ENCODE measurements around the gene NRAP.
A peak's percentile ranks its signal among the peaks of the same experiment; 100 is the strongest.
"Not testable (repeated sequence)": the region's sequence is repeated elsewhere in the genome, so short reads cannot be mapped to it uniquely, and the experiment has no call there.

NRAP gene

DNA sequence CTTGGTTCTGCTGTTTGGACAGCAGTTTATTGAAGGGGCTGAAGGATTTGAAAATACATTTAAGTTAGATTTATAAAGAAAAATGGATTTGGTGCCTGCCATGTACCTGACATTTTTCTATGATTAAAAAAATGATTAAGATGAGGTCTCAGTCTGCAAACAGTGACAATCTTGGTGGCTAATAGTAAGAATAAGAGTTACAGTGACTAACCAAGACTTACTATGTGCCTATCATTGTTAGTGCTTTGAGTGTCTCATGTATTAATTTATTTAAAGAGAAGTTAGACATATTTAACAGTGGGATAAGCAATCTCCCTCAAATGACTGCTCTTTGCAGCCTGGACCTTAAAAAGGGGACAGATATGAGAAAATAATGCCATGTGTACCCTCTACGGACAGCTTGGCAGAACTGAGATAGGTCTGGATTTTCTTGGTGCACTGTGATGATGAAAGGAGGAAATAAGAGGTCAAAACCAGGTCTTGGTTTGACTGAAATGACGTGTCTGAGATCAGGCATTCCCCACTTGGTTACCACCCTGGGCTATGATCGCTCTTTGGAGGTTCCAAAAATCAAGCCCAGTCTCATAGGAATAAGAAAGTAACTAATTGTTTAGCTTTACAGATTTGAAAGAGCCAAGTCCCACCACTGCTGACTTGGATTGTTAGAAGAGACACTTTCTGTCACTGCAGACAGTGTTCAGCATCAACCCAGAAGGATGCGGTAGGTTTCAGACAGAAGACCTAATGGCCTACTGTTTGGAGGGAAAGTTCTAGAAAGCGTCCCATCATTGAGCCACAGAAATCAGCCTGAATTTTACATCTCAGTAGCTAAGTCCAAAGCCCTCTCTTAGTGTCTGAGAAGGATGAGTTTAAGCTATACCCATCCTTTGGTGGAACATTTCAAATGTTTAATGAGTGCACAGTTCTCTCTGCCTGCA, 18.0 kb upstream of the NRAP start:
- no peak for DNase-seq (ENCODE audit: low spot score)

GRCh38 chr10:113680190-113681111, 16.6 kb upstream of the NRAP start:
- peak; percentile 48 for DNase-seq (ENCODE audit: low spot score)

GRCh38 chr10:113679463-113680189, 15.8 kb upstream of the NRAP start, which contains the start of gene CASP7:
Gene CASP7, plus strand, starts transcription at chr10:113679912. Its CDS starts 17,582 bp downstream, at chr10:113697494.
- peak; percentile 90 for DNase-seq (ENCODE audit: low spot score)

DNA sequence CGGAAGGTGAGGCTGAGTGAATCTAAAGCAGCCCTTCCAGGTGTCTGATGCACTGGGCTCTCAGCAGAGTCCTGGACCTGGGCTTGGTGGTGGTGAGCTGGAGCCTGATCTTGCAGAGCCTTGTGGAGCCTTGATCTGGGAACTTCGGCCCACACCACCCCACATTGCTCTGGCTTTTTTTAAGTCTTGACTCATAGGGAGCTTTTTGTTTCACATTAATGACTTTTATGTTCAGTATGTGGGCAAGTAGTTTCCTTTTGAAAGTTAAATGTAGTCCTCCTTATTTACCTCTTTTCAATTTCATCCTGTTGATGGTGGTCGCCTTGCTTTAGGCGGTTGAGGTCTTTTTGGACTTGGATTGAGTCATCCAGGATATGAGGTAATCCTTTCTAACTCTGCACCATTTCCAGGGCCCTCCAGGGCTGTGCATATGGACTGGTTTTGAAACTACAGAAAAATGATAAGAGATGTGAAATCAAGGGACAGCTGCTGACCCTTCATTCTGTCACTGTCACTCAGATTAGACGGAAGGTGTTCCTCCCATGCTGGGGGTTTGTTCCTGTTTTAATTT, 2.9 kb upstream of the NRAP start:
- DNase-seq (ENCODE audit: low spot score), result no peak

DNA sequence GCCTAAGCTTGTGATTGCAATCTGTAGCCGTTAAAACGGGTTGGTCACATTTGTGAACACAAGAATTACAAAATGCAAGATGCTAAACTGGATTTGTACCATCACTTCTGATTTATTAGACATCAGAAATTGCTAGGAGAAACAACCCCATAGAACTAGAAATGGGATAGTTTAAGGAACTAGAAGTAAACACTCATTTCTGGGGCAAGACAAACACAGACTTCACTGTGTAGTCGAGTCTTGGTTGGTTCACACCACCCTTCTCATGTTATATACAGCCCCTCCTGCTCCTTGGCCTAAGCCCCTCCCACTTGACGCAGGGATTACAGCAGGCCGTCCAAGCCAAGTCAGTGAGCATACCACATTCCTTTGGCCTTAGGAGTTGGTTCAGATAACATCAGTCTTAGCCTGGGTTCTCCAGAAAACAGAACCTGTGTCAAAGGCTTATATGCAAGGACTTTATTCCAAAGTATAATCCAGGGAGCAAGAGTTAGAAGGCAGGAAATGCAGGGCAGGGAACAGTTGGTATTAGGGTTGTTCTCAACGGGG, 2.0 kb upstream of the NRAP start:
- no peak for DNase-seq (ENCODE audit: low spot score)

DNA sequence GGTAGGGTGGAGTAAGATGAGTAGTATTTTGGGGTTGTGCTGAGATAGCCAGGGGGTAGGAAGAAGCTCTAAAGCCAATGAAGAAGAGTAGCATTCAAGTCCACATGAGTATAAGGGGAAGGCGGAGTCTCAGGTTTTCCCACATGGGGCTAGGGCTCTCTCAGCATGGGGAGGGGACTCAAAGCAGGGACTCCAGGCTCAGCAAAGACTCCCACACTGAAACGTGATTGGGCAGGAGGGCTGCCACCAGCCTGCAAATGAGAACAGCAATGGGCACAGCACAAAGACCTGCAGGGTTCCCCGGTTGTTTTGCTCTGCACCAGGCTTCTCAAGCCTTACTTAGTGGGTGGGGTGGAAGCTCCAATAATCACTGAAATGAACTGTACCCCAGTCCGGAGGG, 1.5 kb upstream of the NRAP start:
- DNase-seq (ENCODE audit: low spot score), result no peak

- no peak for DNase-seq (ENCODE audit: low spot score)
These were observed 699 bp downstream of the NRAP start for GRCh38 chr10:113663142-113663541.

GRCh38 chr10:113661332-113661731, 2.5 kb downstream of the NRAP start:
- DNase-seq (ENCODE audit: low spot score), result no peak

GRCh38 chr10:113657544-113657943, 6.3 kb downstream of the NRAP start:
- no peak for DNase-seq (ENCODE audit: low spot score)

- no peak for DNase-seq (ENCODE audit: low spot score)
These were observed 6.9 kb downstream of the NRAP start for GRCh38 chr10:113656896-113657295.

DNA sequence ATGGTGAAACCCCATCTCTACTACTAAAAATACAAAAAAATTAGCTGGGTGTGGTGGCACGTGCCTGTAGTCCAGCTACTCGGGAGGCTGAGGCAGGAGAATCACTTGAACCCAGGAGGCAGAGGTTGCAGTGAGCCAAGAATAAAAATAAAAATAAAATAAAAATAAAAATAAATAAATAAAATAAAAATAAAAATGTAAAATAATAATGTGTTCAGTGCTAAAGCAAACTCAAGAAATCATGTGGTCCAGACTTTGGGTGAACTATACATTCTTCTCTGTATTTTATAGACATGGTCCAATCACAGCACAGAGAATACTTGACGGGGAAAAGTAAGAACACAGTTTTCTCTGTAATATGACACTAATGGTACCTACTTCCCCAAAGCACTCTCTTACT, 11.4 kb downstream of the NRAP start:
- DNase-seq (ENCODE audit: low spot score), result not testable (repeated sequence)

- DNase-seq (ENCODE audit: low spot score), result no peak
These were observed 11.9 kb downstream of the NRAP start for GRCh38 chr10:113651898-113652297.

DNA sequence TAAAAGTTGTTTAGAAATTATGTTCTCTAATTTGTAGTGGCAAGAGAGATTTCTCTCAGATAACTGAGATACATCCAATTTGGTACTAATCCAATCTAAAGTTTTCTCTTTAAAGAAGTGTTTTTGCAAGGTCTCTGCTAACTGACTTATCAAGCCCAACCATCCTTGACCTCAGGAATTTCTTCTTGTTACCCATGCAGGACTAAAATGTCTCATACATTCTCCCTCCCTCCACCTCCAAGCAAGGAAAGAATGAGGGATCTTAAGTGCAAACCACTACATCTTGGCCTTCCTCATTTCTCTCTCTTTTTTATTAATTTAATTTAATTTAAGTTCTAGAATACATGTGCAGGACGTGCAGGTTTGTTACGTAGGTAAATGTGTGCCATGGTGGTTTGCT, 12.8 kb downstream of the NRAP start:
- no peak for DNase-seq (ENCODE audit: low spot score)

DNA sequence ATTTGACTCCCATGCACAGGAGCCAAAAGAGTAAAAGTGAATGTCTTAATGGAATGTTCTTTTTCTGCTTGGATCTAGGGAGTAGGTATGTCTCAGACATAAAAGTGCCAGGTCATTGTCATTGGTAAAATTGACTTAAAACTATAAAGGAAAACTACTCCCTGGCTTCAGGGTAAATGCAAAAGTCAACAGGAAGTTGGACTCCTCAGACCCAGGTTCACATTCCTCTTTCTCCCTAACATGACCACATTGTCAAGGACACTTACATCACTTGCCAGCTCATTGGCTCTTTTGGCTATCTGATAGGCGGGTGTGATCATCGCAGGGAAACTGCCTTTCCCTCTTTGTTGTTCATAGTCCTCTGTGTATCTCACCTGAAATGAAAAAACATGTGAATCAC, 13.7 kb downstream of the NRAP start:
- no peak for DNase-seq (ENCODE audit: low spot score)

DNA sequence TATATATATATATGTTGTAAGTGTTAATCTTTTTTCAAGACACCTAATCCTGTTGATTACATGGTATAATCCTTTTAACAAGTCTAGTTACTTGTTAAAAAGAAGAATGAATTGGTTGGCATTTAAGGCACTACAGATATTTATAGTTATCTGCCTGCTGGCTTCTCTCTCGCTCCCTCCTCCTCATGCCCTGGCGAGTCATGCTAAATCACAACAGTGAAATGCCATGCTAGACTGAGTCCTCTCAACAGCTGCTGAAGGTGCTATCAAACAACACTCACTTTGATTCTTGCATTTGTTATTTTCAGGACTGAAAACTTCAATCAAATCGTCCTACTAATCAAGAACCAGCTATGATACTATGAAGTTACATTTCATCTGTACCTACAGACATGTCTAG, 15.4 kb downstream of the NRAP start:
- no peak for DNase-seq (ENCODE audit: low spot score)

GRCh38 chr10:113647812-113648211, 16.0 kb downstream of the NRAP start:
- no peak for DNase-seq (ENCODE audit: low spot score)

DNA sequence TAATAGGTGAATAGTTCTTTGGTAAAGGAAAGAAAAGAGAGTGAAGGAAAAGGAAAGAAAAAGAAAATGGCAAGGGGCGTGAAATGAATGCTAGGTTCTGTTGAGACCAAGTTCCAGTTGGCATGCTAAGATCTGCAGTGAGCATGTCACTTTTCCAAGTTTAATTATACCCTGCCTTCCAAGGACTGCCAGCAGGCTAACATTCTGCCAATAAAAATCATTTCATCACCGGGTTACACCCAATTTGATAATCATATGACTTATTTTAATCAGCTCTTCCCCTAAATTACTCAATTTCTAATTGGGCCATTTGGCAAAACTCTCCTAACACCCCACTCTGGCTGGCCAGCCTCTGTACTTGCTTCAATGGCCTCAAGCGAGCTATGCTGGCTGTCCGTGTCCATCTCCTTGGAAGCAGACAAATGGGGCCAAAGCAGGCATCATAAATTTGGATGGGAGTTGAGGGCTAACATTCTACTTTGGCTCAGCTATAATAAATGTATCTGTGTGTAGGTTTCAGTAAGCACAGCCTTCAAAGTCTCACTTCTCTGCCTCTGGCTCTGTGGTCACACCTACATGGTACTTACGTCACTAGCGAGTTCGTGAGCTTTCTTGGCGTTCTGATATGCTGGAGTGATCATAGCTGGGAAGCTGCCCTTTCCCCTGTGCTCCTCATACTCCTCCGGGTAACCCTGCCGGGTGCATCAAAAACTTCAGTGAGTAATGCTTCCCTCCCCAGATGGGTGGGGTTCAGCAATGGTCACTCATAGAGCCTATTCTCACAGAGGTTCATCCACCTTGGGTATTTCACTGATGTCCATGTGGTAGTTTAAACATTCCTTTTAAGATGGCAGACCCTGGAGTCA, 17.3 kb downstream of the NRAP start:
- DNase-seq (ENCODE audit: low spot score), result no peak

DNA sequence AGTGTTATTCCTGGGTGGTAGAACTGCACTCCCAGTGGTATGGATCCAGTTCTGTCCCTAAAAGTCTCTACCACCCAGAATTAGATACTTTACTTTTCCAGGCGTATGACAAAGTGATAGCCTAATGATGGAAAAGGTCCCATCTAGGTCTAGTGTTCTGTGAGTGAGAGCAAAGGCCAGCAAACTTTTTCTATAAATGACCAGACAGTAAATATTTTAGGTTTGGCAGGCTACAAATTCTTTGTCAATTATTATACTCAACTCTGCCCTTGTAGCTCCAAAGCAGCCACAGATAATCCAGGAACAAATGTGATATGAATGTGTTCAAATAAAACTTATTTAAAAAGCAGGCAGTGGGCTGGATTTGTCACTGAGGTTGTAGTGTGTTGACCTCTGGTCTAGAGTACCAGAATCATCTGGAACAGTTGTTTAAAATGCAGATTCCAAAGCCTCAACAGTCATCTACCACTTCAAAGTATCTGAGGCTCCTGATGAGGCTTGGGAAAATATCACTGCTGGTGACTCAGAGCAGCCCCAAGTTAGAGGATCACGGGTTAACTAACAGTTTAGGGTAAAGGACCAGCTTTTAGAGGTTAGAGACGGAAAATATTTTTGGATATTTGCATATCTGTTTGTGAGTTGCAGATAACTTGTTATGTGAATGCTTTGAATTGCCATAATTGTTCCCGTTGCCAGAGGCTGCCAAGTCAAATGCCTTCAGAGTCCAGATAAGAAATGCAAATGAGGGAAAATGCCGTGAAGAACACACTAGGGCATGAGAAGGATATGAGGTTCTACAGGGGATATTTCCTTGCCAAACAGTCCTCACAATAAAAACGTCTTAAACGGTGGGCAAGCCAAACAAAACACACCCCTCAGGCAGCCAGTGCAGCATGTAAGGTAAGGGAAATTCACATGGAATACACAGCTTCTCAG, 19.4 kb downstream of the NRAP start:
- peak; percentile 83 for DNase-seq (ENCODE audit: low spot score)

GRCh38 chr10:113643183-113643582, 20.7 kb downstream of the NRAP start:
- no peak for DNase-seq (ENCODE audit: low spot score)

Measured in SW480 (cell line).